ENCODE measurements around the gene IL19. TPM values are rescaled to one million over a fixed set of nuclear protein-coding genes. Genes with fewer than 3 reads are reported as not detected.
A peak's percentile ranks its signal among the peaks of the same experiment; 100 is the strongest.

Gene IL19
- total RNA-seq, 2 experiments from 2014 or later, result 0.21 TPM; not detected in 1

DNA sequence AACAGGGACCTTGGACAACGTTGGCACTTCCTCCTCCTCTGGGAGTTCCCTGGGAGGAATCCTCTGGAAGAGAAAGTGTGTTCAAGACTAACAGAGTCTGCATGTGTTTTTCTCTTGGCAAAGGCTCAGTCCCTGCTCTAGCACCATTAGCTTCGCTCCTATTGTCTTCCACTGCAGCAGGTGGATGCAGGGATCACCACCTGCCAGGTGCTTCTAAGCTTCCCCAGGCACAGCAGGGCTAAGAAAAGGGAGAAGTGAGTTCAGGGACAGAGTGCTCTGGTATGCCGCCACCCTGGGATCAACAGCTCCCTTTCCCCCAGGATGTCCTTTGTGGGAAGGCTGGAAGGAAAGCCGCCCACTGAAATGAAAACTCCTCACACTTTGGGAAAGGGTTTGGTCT lies 50.9 kb downstream of the IL19 start:
- H3K27ac Mint-ChIP-seq, result no peak overlapping the region
- ChIA-PET POLR2A (no interaction called here), CTCF (interaction anchor here (0.6 kb wide), 1 partner anchor 12 kb away, joined by 3 read pairs; no protein-coding TSS in a partner anchor)
- no peaks in the 10 kb centered on the region for H3K36me3 Mint-ChIP-seq
- peaks cover 18% of the 10 kb centered on the region for H3K4me1 Mint-ChIP-seq (ENCODE audit: low read depth)
- H3K27me3 Mint-ChIP-seq, result no peaks in the 10 kb centered on the region
- no peak for DNase-seq
- no peak overlapping the region for H3K4me3 Mint-ChIP-seq
- H3K9me3 Mint-ChIP-seq, result no peaks in the 10 kb centered on the region
- intact Hi-C loops (cut with micrococcal nuclease), result no loop called here

DNA sequence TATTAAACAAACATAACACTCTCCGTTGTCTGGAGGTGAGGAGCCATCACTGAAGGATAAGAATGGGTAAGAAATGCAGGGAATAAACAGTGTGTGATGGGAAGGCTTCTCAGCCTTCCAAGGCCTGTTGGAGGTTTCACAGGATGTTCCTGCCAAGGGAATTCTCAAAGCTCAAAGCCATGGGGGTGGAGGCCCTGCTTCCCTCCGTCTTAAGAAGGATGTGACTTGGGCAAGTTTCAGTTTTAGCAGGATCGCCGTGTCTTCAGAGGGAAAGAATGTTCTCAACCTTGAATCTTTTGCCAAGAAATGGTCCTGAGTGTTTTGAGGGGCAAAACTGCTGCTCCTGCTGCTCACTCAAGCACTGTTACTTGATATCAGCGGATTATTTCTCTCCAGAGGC lies 53.2 kb downstream of the IL19 start:
- Mint-ChIP-seq H3K27ac (no peak overlapping the region), H3K9me3 (no peaks in the 10 kb centered on the region), H3K27me3 (peaks cover 5% of the 10 kb centered on the region), H3K4me1 (ENCODE audit: low read depth) (peaks cover 6% of the 10 kb centered on the region), H3K4me3 (no peak overlapping the region), H3K36me3 (no peaks in the 10 kb centered on the region)
- ChIA-PET POLR2A (no interaction called here), CTCF (interaction anchor here (1.8 kb wide), 1 partner anchor 14 kb away, joined by 4 read pairs; no protein-coding TSS in a partner anchor)
- intact Hi-C loops (cut with micrococcal nuclease), result no loop called here
- no peak for DNase-seq

DNA sequence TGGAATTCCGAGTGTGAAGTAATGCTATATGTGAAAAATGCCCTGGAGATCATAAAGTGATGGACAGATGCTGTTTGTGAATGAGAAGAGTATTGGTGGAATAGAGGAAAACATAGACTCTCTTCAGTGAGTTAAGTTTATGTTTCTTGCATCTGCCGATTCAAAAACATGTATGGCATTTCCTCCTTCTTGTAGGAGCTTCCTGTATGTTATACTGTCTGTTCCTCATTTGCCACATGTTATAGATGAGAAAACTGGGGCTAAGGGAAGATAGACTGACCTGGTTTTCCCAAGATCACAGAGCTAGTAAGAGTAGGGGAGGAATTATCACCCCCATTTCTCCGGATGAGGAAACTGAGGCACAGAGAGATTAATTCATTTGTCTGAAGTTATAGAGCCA lies 53.8 kb downstream of the IL19 start:
- no peak overlapping the region for H3K27ac Mint-ChIP-seq
- peaks cover 12% of the 10 kb centered on the region for H3K4me1 Mint-ChIP-seq (ENCODE audit: low read depth)
- DNase-seq, result no peak
- no peaks in the 10 kb centered on the region for H3K36me3 Mint-ChIP-seq
- CTCF ChIA-PET, result interaction anchor here (1.8 kb wide), 1 partner anchor 14 kb away, joined by 4 read pairs; no protein-coding TSS in a partner anchor
- POLR2A ChIA-PET, result no interaction called here
- peaks cover 5% of the 10 kb centered on the region for H3K27me3 Mint-ChIP-seq
- no peaks in the 10 kb centered on the region for H3K9me3 Mint-ChIP-seq
- intact Hi-C loops (cut with micrococcal nuclease), result no loop called here
- H3K4me3 Mint-ChIP-seq, result no peak overlapping the region

DNA sequence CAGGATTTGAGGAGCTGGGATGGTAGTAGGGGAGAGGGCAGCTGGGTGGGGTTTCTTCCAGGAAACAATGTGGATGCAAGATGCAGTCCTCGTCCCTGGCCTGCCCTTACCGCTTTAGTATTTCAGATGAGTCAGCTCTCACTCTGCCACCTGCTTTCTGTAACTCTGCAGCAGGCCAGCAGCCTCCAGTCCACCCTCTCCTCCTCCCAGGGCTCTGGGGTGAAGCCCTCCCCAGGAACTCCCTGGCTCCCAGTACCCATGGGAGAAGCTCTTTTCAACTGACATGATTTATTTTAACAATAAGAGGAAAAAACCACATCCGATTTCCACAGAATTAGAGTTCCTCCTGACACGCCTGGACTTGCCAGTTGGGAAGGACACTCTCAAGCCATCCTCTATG lies 55.8 kb downstream of the IL19 start:
- Mint-ChIP-seq H3K36me3 (no peaks in the 10 kb centered on the region), H3K4me3 (no peak overlapping the region), H3K9me3 (no peaks in the 10 kb centered on the region), H3K27me3 (peaks cover 5% of the 10 kb centered on the region), H3K27ac (no peak overlapping the region), H3K4me1 (ENCODE audit: low read depth) (peaks cover 18% of the 10 kb centered on the region)
- POLR2A ChIA-PET, result no interaction called here
- no peak for DNase-seq
- CTCF ChIA-PET, result interaction anchor here (0.9 to 1.8 kb wide), 3 partner anchors 86 to 163 kb away, joined by 3 to 6 read pairs (median 5); no protein-coding TSS in a partner anchor
- intact Hi-C loops (cut with micrococcal nuclease), result no loop called here

DNA sequence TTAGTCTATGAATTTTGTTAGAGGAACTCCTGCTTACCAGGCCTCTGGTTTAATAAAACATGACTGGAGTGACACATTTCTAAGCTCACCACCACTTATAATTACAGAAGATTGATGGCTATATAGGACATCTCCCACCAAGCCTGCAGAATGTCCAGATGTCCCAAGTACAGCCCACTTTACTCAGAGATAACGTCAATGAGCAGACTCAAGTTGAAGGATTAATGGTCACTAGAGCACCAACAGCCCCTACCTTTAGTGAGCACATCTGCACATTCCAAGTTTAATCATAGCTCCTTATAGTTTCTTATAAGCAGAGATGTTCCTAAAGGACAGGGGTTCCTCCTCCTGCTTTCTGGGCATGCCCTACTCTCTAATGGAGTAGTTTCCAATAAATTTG lies 57.5 kb downstream of the IL19 start:
- CTCF ChIA-PET, result interaction anchor here (1.2 to 2.0 kb wide), 2 partner anchors 18 to 84 kb away, joined by 5 to 7 read pairs; no protein-coding TSS in a partner anchor
- POLR2A ChIA-PET, result interaction anchor here (1.5 kb wide), 1 partner anchor 88 kb away, joined by 3 read pairs; no protein-coding TSS in a partner anchor
- Mint-ChIP-seq H3K4me1 (ENCODE audit: low read depth) (peaks cover 18% of the 10 kb centered on the region), H3K4me3 (no peak overlapping the region), H3K9me3 (no peaks in the 10 kb centered on the region), H3K27ac (no peak overlapping the region), H3K27me3 (peaks cover 5% of the 10 kb centered on the region), H3K36me3 (no peaks in the 10 kb centered on the region)
- intact Hi-C loops (cut with micrococcal nuclease), result no loop called here
- no peak for DNase-seq

DNA sequence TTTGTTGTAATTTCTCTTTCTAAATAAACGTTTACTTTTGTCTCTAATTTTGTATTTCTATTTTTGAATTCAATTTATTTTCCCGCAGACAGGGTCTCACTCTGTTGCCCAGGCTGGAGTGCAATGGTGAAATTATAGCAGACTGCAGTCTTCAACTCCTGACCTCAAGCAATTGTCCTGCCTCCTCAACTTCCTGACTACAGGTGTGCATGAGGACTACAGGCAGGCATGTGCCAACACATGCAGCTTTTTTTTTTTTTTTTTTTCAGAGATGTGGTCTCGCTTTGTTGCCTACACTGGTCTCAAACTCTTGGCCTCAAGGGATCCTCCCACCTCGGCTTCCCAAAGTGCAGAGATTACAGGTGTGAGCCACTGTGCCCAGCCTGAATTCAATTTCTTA lies 58.2 kb downstream of the IL19 start:
- ChIA-PET POLR2A (interaction anchor here (1.5 kb wide), 1 partner anchor 89 kb away, joined by 3 read pairs; no protein-coding TSS in a partner anchor), CTCF (interaction anchor here (1.0 to 2.0 kb wide), 2 partner anchors 84 to 94 kb away, joined by 3 to 7 read pairs; no protein-coding TSS in a partner anchor)
- DNase-seq, result no peak
- intact Hi-C loops (cut with micrococcal nuclease), result no loop called here
- H3K36me3 Mint-ChIP-seq, result no peaks in the 10 kb centered on the region
- H3K27ac Mint-ChIP-seq, result no peak overlapping the region
- peaks cover 5% of the 10 kb centered on the region for H3K27me3 Mint-ChIP-seq
- peaks cover 18% of the 10 kb centered on the region for H3K4me1 Mint-ChIP-seq (ENCODE audit: low read depth)
- H3K9me3 Mint-ChIP-seq, result no peaks in the 10 kb centered on the region
- no peak overlapping the region for H3K4me3 Mint-ChIP-seq

DNA sequence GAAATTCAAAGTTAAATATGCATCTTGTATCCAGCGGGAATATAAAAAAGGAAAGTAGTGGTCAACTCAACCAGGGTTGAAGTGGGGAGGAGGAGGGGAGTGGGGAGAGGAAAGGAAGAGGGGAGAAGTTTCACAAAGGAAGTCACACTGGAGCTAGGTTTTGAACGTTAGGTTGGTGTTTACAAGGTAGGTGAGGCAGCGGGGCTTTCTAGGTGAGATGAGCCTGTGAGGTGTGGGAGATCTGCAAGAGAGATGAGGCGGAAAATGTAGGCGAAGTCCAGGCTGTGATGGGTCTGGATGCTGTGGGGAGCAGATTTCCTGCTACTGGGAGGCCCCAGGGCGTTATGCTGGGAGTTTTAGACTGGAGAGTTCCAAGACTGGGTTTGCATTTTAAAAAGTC lies 58.7 kb downstream of the IL19 start:
- Mint-ChIP-seq H3K9me3 (no peaks in the 10 kb centered on the region), H3K27me3 (peaks cover 5% of the 10 kb centered on the region), H3K4me1 (ENCODE audit: low read depth) (peaks cover 15% of the 10 kb centered on the region), H3K36me3 (no peaks in the 10 kb centered on the region), H3K27ac (peak overlapping the region; percentile 47), H3K4me3 (no peak overlapping the region)
- ChIA-PET CTCF (interaction anchor here (1.0 to 2.0 kb wide), 2 partner anchors 83 to 95 kb away, joined by 3 to 7 read pairs; no protein-coding TSS in a partner anchor), POLR2A (interaction anchor here (1.5 kb wide), 1 partner anchor 90 kb away, joined by 3 read pairs; no protein-coding TSS in a partner anchor)
- DNase-seq, result no peak
- intact Hi-C loops (cut with micrococcal nuclease), result no loop called here

DNA sequence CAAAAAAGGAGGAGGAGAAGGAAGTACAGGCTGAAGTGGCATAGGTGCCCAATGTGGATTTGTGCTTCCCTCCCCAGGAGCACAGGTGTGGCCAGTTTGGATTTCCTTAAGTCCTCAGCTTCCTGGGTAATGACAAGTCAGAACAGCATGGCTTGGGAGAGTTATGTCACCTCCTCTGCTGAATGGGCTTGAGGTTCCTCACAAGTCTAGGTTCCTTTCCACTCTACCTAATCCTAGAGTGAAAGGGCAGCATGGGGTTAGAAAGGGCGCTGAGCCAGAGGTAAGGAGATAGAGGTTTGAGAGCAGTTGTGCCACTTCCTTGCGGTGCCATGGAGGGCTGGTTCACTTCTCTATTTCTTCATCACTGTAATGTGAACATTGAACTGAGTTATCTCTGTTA lies 59.3 kb downstream of the IL19 start:
- DNase-seq, result no peak
- Mint-ChIP-seq H3K36me3 (no peaks in the 10 kb centered on the region), H3K4me3 (no peak overlapping the region), H3K27ac (no peak overlapping the region), H3K4me1 (ENCODE audit: low read depth) (peaks cover 13% of the 10 kb centered on the region), H3K9me3 (no peaks in the 10 kb centered on the region), H3K27me3 (peaks cover 5% of the 10 kb centered on the region)
- intact Hi-C loops (cut with micrococcal nuclease), result no loop called here
- ChIA-PET POLR2A (no interaction called here), CTCF (interaction anchor here (0.9 kb wide), 1 partner anchor 95 kb away, joined by 3 read pairs; no protein-coding TSS in a partner anchor)

DNA sequence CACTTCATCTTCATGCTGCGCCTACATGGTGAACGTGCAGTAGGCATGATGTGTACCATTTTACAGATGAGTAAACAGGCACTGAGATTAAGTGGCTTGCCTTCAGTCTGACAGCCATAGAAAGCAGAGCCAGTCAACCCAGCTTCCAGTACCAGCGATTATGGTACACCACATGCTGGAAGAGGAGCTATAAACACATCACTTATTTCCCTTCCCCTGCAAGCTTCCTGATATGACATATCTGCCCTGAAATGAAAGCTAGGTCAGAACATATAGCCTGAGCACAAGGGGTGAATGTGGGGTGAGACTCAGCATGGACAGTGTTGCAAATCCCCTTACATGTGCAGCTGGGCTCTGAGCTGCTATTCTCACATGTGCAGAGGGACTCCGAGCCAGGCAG lies 61.1 kb downstream of the IL19 start:
- H3K4me1 Mint-ChIP-seq (ENCODE audit: low read depth), result peaks cover 13% of the 10 kb centered on the region
- ChIA-PET CTCF (interaction anchor here (0.8 to 1.8 kb wide), 6 partner anchors 13 to 167 kb away, joined by 3 to 8 read pairs (median 4); partner anchors contain the start of gene IL20), POLR2A (interaction anchor here (0.7 kb wide), 1 partner anchor 84 kb away, joined by 4 read pairs; no protein-coding TSS in a partner anchor)
- no peak overlapping the region for H3K27ac Mint-ChIP-seq
- no peaks in the 10 kb centered on the region for H3K36me3 Mint-ChIP-seq
- H3K27me3 Mint-ChIP-seq, result peaks cover 5% of the 10 kb centered on the region
- intact Hi-C loops (cut with micrococcal nuclease), result no loop called here
- no peaks in the 10 kb centered on the region for H3K9me3 Mint-ChIP-seq
- DNase-seq, result no peak
- H3K4me3 Mint-ChIP-seq, result no peak overlapping the region

DNA sequence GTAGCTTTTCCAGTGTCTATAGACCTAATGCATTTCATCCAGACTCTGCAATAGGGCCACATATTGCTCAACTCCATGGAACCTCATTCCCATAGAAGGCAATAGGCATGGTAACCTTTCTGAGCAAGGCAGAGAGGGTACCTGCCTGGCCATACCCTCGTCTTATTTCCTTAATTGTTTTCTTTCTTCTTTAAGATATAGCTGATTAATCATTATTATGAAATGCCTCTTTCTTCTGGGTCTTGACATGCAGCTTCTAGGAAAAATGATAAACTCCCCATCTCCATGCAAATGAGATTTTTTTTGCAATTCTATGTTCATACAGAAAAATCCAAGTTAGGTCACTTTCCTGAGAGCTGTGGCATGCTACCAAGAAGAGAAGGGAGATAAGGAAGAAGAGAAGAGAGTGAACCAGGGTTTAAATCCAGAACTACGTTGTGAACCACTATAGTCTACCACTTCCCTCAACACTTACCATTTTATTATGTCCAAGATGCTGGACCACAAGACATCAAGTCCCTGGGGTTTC lies 61.8 kb downstream of the IL19 start:
- peaks cover 13% of the 10 kb centered on the region for H3K4me1 Mint-ChIP-seq (ENCODE audit: low read depth)
- no peaks in the 10 kb centered on the region for H3K36me3 Mint-ChIP-seq
- H3K9me3 Mint-ChIP-seq, result no peaks in the 10 kb centered on the region
- no peak for DNase-seq
- POLR2A ChIA-PET, result interaction anchor here (0.7 kb wide), 1 partner anchor 85 kb away, joined by 4 read pairs; no protein-coding TSS in a partner anchor
- intact Hi-C loops (cut with micrococcal nuclease), result no loop called here
- H3K27me3 Mint-ChIP-seq, result peaks cover 6% of the 10 kb centered on the region
- no peak overlapping the region for H3K27ac Mint-ChIP-seq
- no peak overlapping the region for H3K4me3 Mint-ChIP-seq
- CTCF ChIA-PET, result interaction anchor here (0.7 to 1.8 kb wide), 6 partner anchors 29 to 168 kb away, joined by 3 to 8 read pairs (median 3); partner anchors contain the start of gene IL20

DNA sequence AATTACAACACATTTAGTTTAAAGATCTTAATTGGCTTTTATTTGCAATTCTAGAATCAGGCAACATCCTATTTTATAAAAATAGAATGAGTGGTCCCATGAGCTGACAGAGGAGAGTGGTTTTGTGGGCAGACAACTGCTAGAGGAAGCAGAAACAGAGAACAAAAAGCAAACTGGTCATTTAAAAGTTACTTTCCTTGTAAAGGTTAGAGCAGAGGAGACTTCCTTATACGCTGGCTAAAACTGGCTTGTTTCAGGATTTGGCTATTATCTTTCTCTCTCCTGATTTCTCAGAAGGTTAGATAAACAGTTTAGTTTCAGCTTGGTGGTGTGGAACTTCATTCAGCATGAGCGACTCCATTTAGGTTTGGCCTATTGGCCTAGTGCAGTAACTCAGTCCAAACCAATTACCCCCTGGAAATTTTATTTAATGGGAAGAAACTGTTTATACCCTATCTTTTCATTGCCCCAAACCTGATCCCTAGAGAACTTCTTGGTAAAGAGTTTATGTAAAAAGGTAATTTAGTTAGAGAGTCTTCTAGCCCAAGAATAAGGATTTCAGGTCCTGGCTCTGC lies 62.6 kb downstream of the IL19 start:
- Mint-ChIP-seq H3K36me3 (no peaks in the 10 kb centered on the region), H3K4me1 (ENCODE audit: low read depth) (peaks cover 13% of the 10 kb centered on the region), H3K27ac (no peak overlapping the region), H3K9me3 (no peaks in the 10 kb centered on the region), H3K4me3 (no peak overlapping the region), H3K27me3 (peaks cover 7% of the 10 kb centered on the region)
- DNase-seq, result no peak
- ChIA-PET CTCF (interaction anchor here (1.2 kb wide), 1 partner anchor 79 kb away, joined by 8 read pairs; no protein-coding TSS in a partner anchor), POLR2A (no interaction called here)
- intact Hi-C loops (cut with micrococcal nuclease), result no loop called here

DNA sequence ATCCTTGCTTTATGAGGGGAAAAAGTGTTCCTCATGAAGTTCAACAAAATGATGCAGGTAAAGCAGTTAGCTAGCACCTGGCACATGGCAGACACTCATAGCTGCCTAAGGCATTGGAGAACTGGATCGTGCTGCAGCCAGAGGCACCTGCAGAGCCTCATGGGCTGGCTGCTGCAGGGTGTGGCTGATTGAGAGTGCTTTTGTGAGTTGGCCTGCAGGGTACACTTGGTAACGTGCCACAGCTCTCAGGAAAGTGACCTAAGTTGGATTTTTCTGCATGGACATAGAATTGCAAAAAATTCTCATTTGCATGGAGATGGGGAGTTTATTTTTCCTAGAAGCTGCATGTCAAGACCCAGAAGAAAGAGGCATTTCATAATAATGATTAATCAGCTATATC lies 63.2 kb downstream of the IL19 start:
- POLR2A ChIA-PET, result no interaction called here
- no peaks in the 10 kb centered on the region for H3K36me3 Mint-ChIP-seq
- no peak overlapping the region for H3K4me3 Mint-ChIP-seq
- no peaks in the 10 kb centered on the region for H3K9me3 Mint-ChIP-seq
- intact Hi-C loops (cut with micrococcal nuclease), result no loop called here
- DNase-seq, result no peak
- H3K27ac Mint-ChIP-seq, result no peak overlapping the region
- H3K4me1 Mint-ChIP-seq (ENCODE audit: low read depth), result peaks cover 12% of the 10 kb centered on the region
- CTCF ChIA-PET, result interaction anchor here (0.8 kb wide), 1 partner anchor 99 kb away, joined by 3 read pairs; no protein-coding TSS in a partner anchor
- H3K27me3 Mint-ChIP-seq, result peaks cover 7% of the 10 kb centered on the region
